ENCODE data around the gene GPR31. TPM values are rescaled to one million over a fixed set of nuclear protein-coding genes. Genes with fewer than 3 reads are reported as not detected.

The GPR31 gene
- total RNA-seq, 4 donors from 2014 or later: not detected

GRCh38 chr6:167165858-167166471, 8.2 kb upstream of the GPR31 start:
- no peak overlapping the region for H3K27ac ChIP-seq
- WGBS, 2 donors (ENCODE audit: low coverage in 1 of 2): 80 to 85% methylated on average over 2 of the region's 2 CpGs
- no peaks in the 10 kb centered on the region for H3K27me3 ChIP-seq
- no peak for ATAC-seq
- H3K4me1 ChIP-seq: no peaks in the 10 kb centered on the region
- H3K36me3 ChIP-seq: no peaks in the 10 kb centered on the region
- TF ChIP-seq, protein P1, sequence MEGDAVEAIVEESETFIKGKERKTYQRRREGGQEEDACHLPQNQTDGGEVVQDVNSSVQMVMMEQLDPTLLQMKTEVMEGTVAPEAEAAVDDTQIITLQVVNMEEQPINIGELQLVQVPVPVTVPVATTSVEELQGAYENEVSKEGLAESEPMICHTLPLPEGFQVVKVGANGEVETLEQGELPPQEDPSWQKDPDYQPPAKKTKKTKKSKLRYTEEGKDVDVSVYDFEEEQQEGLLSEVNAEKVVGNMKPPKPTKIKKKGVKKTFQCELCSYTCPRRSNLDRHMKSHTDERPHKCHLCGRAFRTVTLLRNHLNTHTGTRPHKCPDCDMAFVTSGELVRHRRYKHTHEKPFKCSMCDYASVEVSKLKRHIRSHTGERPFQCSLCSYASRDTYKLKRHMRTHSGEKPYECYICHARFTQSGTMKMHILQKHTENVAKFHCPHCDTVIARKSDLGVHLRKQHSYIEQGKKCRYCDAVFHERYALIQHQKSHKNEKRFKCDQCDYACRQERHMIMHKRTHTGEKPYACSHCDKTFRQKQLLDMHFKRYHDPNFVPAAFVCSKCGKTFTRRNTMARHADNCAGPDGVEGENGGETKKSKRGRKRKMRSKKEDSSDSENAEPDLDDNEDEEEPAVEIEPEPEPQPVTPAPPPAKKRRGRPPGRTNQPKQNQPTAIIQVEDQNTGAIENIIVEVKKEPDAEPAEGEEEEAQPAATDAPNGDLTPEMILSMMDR (IDR thresholded peaks at IDR 0.05): no peak
- no peak for TF ChIP-seq EP300 (IDR thresholded peaks at IDR 0.05)
- no peak for TF ChIP-seq POLR2A (IDR thresholded peaks at IDR 0.05)
- no peak for TF ChIP-seq POLR2AphosphoS5 (IDR thresholded peaks at IDR 0.05)
- no peak overlapping the region for H3K4me3 ChIP-seq
- no peaks in the 10 kb centered on the region for H3K9me3 ChIP-seq

DNA sequence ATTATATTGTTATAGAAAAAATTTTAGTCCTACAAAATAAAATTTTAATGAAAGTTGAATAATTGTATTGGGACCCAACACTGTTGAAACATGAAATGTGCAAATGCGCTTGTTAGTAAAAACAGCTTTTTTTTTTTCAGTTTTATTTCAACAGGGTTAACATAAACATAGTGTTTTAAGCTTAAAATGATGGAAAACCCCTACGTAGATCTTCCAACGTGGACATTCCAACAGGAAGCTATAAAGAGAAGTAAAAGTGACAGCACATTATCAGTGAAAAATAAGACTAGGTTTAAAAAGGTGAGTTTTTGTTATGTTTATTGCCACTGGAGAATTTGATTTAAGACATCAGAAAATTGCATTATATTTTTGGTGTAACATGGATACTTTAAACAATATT, 6.5 kb upstream of the GPR31 start:
- no peaks in the 10 kb centered on the region for H3K27me3 ChIP-seq
- H3K27ac ChIP-seq: no peak overlapping the region
- WGBS, 2 donors (ENCODE audit: low coverage in 1 of 2): 56 to 61% methylated on average over 3 of the region's 3 CpGs
- H3K9me3 ChIP-seq: no peaks in the 10 kb centered on the region
- no peak overlapping the region for H3K4me3 ChIP-seq
- H3K36me3 ChIP-seq: no peaks in the 10 kb centered on the region
- ATAC-seq: no peak
- no peaks in the 10 kb centered on the region for H3K4me1 ChIP-seq
- no peak for TF ChIP-seq POLR2AphosphoS5 (IDR thresholded peaks at IDR 0.05)

DNA sequence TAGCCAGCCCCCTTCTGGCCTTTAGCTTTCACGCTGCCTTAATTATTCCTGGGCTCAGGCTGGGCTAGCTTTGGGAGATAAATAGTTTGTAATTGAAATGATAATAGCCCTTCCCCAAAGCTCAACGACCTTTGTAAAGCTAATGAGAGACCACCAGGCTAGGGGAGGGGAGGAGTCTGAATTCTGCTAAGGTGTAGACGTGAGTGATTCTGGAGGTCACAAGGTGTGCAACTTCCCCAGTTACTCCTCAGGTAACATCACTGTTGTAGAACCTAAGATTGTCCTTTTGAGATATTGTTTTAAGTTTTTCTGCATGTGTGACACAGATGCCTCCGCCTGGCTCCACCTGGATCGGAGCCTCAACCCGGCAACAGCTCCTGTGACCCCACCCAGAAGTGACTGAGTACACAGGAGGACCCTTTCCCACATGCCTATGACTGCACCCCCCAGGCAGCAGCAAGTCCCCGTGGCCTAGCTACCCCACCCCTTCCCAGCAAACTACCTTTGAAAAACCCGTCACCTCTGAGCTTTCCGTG, 5.8 kb upstream of the GPR31 start:
- H3K36me3 ChIP-seq: no peaks in the 10 kb centered on the region
- 71 to 82% methylated on average over 5 to 8 of the region's 9 CpGs for WGBS, 2 donors (ENCODE audit: low coverage in 1 of 2)
- no peaks in the 10 kb centered on the region for H3K9me3 ChIP-seq
- H3K27ac ChIP-seq: no peak overlapping the region
- no peak for ATAC-seq
- H3K4me1 ChIP-seq: no peaks in the 10 kb centered on the region
- H3K4me3 ChIP-seq: no peak overlapping the region
- H3K27me3 ChIP-seq: no peaks in the 10 kb centered on the region
- TF ChIP-seq POLR2AphosphoS5 (IDR thresholded peaks at IDR 0.05): no peak
- TF ChIP-seq, protein P1 (IDR thresholded peaks at IDR 0.05): no peak
- no peak for TF ChIP-seq POLR2A (IDR thresholded peaks at IDR 0.05)
- no peak for TF ChIP-seq EP300 (IDR thresholded peaks at IDR 0.05)

DNA sequence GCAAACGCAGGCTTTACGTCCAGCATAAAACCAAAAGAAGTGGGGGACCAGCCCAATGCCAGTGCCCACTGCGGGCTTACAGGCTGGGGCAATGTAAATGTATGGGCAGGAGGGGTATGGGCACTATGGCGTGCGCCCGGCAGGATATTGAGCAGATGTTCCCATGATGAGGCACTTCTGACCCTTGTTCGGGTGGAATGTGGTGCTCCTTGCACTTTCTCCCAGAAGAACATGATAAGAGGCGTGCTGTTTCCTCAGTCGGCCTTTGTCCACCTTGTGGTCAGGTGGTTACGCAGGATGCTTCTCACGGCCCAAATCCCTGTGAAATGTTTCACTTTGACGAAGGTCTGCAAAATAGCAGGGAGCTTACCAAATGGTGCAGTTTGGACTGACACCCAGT, 4.8 kb upstream of the GPR31 start:
- Histone ChIP-seq H3K27ac (no peak overlapping the region), H3K9me3 (no peaks in the 10 kb centered on the region), H3K4me1 (no peaks in the 10 kb centered on the region), H3K4me3 (no peak overlapping the region), H3K27me3 (no peaks in the 10 kb centered on the region), H3K36me3 (no peaks in the 10 kb centered on the region)
- WGBS, 2 donors (ENCODE audit: low coverage in 1 of 2): 79 to 87% methylated on average over 10 to 11 of the region's 12 CpGs
- TF ChIP-seq, protein P1 (IDR thresholded peaks at IDR 0.05): no peak
- TF ChIP-seq POLR2A (IDR thresholded peaks at IDR 0.05) (no peak), POLR2AphosphoS5 (IDR thresholded peaks at IDR 0.05) (no peak), EP300 (IDR thresholded peaks at IDR 0.05) (no peak)
- ATAC-seq: no peak

DNA sequence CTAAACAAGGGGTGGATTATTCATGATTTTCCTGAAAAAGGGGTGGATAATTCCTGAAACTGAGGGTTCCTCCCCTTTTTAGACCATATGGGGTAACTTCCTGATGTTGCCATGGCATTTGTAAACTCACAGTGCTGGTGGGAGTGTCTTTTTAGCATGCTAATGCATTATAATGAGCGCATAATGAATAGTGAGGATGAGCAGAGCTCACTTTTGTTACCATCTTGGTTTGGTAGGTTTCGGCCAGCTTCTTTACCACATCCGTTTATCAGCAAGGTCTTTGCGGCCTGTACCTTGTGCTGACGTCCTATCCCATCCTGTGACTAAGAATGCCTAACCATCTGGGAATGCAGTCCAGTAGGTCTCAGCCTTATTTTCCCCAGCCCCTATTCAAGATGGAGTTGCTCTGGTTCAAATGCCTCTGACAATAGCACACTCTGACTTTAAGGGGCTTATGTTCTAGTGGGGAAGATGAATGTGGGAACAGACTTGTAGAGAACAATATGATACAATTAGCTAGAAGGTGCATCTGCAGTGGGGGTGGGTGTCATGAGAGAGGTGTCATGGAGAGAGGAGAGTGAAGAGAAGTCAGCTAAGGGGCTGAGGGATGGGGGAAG, 4.2 kb upstream of the GPR31 start:
- WGBS, 2 donors (ENCODE audit: low coverage in 1 of 2): 100% methylated on average over 5 of the region's 5 CpGs
- no peaks in the 10 kb centered on the region for H3K36me3 ChIP-seq
- H3K4me3 ChIP-seq: no peak overlapping the region
- no peaks in the 10 kb centered on the region for H3K9me3 ChIP-seq
- no peak overlapping the region for H3K27ac ChIP-seq
- no peaks in the 10 kb centered on the region for H3K4me1 ChIP-seq
- no peak for ATAC-seq
- no peaks in the 10 kb centered on the region for H3K27me3 ChIP-seq
- no peak for TF ChIP-seq POLR2AphosphoS5 (IDR thresholded peaks at IDR 0.05)
- TF ChIP-seq EP300 (IDR thresholded peaks at IDR 0.05): no peak
- TF ChIP-seq, protein P1 (IDR thresholded peaks at IDR 0.05): no peak
- TF ChIP-seq POLR2A (IDR thresholded peaks at IDR 0.05): no peak
